GM18502 (cell line): ENCODE results near the gene PARP14.

Source experiments
- ATAC-seq: cut with Tn5 transposase; IDR thresholded peaks from one replicate; pipeline ENCODE4 v1.9.1; 2021; ENCODE audit warnings: mild to moderate bottlenecking; ENCODE audit not compliant: unreplicated experiment, poor library complexity

Gene PARP14

DNA sequence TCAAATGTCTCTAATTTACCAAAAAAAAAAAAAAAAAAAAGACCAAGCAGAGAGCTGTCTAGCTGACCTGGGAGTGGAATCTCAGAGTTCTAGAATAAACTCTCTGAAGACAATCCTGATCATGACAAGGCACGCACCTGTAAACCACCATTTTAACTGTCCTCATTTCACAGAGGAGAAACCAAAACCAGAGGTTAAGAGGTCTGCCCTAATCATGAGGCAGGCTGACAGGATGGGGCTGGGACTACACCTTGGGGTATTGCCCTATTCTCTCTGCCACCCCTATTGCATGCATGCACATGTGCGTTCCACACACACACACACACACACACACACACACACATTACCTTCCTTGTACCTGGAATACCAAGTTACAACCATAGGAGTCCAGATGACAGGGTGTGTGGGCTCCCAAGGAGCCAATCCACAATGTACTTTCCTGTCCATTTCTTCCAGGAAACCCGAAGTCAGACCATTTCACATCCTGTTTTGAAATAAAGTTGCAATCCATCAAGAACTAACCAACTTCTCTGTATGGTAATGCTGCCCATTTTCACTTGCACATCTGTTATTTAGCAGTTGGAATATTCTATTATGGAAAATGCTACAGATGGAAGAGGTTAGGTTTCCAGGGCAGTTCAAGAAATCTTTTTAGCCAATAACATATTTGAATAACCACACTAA is 78.4 kb downstream of the PARP14 start:
- no peak for ATAC-seq

DNA sequence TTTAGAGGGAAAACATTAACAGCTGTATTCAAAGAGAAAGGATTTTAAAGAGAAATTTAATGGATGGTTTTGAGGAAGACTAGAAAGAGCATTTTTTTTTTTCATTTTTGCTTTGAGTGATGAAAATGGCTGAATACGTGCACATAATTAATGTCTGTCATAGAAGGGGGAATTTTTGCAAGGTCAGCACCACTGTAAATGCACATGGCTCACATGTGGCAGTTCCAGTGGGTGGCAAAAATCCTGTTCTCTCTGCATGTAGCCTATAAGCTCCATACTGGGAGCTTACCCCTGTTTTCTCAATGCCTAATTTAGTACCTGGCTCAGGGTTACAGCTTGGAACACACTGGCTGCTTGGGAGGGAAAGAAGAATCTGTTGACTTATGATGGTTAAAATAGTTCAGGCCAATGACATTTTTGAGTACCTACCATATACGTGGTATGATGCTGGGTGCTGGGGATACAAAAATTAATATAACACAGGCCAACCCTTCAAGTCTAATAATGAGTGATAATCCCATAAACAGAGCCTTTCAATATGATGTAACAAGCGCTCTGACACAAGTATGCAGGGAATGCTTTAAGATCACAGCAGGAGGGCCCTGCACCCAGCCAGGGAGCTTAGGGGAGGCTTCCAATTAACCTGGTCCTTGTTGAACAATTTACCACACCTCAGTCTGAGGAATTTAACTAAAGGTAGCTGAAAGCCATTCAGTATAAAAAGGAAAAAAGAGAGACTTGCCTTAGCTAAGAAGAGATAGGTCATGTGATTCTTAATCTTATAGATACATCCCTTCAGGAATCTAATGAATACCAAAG is 80.0 kb downstream of the PARP14 start:
- no peak for ATAC-seq

DNA sequence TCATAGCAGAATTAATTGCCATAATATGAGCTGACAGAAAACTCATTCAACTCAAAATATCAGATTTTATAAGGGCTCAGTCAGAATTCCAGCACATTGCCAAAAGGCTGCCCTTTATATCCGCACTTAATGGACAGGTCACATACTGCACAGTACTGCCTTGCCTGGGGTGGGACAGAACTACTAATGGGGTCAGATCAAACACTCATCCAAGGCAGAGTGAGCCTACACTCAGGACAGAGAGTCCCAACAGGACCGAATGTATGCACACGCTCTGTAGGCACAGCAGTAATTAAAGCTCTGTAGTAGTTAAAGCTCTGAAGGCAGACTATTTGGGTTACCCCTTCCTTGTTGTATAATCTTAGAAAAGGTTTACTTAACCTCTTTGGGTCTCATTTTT is 85.8 kb downstream of the PARP14 start:
- ATAC-seq = no peak

DNA sequence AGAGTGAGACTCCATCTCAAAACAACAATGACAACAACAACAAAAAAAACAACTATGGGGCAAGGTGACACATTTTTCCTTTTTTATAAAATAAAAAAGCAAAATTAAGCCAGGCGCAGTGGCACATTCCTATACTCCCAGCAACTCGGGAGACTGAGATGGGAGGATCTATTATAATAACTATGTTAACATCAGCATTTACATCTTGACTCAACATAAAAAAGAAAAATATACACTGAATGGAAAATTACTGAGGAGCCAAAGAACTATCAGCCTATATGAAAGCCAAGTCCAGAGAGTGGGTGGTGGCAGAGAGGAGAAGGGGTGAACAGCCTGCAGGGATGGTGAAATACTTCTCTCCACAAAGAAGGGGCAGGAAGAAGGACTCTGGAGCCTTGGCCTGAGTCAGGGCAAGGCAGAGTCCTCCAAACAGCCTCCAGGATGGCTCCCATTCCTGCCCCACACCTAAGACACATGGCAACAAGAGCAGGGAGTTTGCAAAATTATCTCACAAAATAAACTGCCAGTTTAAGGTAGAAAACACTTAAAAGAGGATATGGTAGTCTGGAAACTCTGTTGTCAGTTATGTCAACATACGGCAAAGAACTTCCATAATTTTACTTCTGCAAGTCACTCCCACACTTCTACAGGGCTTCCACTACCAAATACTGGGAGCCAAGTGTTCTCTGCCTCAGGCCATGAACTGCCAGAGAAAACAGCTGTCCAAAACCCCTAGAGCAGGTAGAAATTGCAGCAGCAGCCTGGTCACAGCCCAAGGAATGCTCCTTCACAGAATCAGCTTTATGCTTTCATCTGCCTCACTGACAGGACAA is 87.1 kb downstream of the PARP14 start:
- no peak for ATAC-seq

DNA sequence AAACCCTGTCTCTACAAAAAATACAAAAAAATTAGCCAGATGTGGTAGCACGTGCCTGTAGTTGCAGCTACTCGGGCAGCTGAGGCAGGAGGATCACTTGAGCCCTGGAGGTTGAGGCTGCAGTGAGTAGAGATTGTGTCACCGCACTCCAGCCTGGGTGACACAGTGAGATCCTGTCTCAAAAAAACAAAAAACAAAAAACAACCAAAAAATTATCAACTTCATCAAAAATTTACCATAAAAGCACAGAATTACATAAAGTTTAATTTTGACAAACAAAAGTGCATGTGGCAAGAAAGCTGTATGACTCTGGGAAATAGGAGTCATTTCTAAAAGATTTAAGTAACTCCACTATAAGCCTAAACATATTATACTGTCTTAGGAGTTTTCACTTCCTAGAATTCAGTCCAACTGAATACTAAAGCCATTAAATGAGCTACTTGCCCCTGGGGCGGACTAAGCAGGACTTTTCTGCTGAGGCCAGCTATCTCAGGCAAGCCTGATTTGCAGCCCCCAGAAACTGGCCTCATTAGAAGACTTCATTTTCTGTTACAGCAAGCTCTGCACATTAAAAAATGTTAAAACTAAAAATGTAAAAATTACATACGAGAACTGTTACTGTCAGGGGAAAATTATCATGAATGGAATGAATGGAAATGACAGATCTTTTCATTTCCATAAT is 90.0 kb downstream of the PARP14 start:
- ATAC-seq = no peak

DNA sequence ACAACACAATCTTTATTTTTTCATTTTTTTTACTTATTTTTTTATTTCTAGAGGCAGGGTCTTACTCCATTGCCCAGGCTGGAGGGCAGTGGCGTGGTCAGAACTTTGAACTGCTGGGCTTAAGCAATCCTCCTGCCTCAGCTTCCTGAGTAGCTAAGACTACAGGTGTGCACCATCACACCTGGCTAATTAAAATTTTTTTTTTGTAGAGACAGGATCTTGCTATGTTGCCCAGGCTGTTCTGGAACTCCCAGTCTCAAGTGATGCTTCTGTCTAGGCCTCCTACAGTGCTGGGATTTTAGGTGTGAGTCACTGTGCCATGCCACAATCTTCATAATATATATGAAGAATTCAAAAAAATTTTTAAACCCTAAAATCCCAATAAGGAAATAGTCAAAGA is 92.2 kb downstream of the PARP14 start:
- ATAC-seq = no peak

DNA sequence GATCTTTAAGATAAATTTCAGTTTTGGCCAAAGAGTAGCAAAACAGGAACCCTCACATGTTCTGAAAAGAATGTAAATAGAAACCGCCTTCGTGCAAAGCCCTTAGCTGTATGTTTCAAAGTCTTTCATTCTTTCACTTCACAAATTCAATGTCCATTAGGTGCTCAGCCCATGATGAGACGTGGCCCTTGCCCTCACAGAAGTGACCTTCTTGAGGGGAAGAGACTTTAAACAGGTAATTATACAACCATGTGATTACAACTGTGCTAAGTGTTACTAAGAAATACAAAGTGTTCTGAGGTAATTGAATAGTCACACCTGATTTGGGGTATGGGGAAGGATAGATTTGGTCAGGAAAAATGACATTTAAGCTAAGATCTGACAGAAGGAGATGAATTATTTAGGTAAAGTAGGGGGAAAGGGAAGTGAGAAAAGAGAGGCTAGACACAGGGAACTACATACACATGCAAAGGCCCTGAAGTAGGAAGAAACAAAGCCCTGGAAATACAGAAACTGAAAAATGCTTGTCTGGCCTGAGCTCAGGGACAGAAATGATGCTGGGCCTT is 93.4 kb downstream of the PARP14 start:
- ATAC-seq = peak; percentile 71

DNA sequence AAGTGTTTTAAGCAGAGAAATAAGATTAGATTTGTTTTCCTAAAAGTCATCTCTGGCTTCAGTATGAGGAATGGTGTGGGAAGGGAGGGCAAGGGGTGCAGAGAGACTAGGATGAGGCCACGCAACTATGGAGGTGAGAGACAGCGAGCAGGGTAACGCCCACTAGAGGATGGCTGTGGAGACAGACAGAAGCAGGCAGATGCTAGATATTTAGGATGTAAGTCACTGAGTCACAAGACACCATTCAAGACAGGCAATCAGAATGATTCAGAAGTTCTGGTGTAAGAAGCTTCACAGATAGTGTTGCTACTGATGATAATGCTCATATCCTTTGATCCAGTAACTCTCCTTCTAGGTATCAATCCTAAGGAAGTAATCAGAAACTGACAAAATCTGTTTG is 93.9 kb downstream of the PARP14 start:
- peak; percentile 16 for ATAC-seq

DNA sequence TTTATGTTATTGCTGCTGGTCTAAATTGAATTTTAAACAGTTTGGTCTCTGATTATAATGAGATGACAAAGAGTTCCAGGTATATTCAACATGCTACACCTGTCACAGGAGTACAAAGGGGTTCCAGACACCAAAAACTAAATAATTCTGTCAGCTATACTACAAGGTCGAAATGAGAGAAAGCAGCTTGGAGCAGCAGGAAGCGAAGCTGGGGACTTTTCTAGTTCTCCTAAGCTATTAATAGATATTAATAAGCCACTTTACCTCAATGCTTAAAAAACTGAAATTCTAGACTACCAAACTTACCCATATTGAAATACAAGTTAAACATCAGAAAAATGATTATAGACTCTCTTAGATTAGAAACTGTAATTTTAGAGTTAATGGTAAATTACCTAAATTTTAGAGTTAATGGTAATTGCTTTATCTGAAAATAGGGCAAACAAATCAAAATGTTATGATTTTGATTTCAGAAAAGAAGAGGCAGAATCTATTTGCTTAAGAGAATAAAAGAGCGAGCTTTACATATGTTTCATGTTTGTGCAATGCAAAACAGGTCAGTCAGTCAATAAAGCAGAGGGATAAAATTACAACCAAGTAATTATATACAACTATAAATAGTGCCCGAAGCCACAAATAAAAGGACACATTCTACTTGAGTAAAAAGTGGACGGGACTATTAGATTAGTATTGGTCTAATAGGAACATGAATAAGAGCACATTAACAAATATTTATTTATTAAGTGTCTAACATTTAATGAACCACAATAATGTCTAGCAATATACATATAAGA is 96.2 kb downstream of the PARP14 start:
- ATAC-seq = no peak

DNA sequence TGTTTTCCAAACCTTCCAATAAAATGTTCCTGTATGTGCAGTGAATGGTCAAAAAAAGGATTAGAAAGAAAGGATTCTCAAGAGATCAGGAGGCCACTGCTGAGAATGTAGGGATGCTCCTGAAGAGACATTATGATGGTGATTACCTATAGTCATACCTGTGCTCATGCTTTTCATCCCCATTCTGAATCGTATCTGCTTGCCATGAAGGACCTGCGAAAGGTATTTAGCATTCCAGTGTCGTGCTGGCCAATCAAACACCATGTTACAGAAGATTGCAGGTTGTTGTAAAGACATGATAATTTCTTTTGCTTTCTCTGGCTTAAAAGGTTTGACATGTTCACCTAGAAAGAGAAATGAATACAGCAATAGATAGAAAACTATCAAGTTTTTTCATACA is 96.9 kb downstream of the PARP14 start:
- no peak for ATAC-seq
